NK-92 treated with Interleukin-12 subunit alpha and Interleukin-12 subunit beta, amount 100 ng/mL, for 24 hours (cell line): ENCODE results near the gene SLC25A22.

Experiments
- DNase-seq: peaks from one replicate; lab custom pipeline; 2025; lab: John Stamatoyannopoulos, UW

Gene SLC25A22

GRCh38 chr11:788953-789940 is 8.8 kb downstream of the SLC25A22 start:
- no peak for DNase-seq

DNA sequence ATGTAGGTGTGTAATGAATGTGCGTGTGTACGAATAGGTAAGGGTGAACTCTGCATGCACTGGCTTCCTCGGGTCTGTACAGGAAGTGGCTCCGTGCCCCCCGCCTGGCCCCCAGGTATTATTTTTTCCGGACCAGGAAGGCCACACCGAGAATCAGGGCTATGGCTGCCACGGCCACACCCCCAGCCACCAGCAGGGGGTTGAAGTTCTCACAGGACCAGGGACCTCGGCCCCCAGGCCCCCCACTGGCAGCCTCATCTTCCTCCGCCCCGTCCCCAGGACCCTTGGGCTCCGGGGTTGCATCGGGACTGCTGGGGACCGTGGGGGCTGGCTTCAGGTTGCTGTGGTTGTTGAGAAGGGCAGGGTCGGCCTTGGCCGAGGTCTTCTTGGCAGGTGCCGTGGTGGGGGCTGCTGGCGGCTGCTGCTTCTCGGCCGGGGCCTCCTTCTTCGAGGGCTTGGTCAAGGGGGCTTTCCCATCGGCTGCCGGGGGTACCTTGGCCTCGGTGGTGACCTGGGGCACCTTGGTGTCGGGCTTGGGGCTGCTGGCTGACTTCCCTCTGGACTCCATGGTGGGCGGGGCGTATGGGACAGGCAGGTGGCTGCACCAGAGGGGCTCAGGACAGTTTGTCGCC is 10.0 kb downstream of the SLC25A22 start:
- DNase-seq, result no peak

GRCh38 chr11:787084-787675 is 10.9 kb downstream of the SLC25A22 start:
- no peak for DNase-seq

GRCh38 chr11:786235-787083 is 11.6 kb downstream of the SLC25A22 start:
- no peak for DNase-seq

DNA sequence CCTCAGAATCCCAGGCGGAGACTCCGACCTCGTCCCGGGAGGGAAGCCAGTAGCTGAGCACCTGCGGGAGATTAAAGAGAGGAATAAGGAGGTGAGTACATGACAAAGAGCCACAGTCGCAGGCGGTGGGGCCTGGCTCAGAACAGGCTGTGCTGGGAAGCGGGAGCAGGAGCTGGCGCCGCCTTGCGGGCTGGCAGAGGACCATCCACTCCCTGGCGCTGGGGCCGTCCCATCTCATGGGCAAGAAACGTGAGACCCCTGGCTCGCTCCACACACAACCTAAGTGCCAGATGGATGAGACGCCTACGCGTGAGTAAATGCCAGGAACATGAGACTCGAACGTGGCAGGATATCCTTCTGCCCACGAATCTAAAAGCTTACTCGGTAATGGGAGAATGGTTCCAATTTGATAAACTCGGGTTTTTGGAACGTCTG is 14.5 kb downstream of the SLC25A22 start:
- DNase-seq, result no peak

GRCh38 chr11:782264-783174 is 15.6 kb downstream of the SLC25A22 start:
- DNase-seq, result no peak

DNA sequence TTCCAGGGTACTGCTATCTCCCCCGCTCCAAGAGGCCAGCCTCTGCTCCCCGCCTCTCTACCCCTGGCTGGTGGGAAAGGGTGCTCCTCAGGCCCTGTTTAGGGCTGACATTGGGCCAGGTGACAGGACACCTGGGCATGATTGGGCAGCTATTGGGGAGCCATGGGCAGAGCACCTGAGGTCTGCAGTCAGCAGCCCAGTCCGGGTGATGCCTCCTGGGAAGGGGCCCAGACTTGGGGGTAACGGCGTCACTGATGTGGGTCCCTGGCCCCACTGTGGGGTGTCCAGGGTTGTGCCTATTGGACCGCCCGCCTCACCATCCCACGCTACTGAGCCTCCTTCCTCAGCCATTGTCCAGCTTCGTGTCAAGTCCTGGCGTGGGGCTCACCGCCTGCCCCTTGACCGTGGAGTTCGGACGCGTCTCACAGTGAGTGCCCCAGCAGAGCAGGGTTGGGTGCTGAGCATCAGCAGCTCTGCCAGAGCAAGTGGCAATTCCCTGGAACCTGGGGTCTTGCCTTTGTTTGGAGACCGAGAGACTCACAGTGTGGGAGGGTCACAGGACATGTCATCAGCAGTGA is 18.0 kb downstream of the SLC25A22 start:
- DNase-seq, result no peak

DNA sequence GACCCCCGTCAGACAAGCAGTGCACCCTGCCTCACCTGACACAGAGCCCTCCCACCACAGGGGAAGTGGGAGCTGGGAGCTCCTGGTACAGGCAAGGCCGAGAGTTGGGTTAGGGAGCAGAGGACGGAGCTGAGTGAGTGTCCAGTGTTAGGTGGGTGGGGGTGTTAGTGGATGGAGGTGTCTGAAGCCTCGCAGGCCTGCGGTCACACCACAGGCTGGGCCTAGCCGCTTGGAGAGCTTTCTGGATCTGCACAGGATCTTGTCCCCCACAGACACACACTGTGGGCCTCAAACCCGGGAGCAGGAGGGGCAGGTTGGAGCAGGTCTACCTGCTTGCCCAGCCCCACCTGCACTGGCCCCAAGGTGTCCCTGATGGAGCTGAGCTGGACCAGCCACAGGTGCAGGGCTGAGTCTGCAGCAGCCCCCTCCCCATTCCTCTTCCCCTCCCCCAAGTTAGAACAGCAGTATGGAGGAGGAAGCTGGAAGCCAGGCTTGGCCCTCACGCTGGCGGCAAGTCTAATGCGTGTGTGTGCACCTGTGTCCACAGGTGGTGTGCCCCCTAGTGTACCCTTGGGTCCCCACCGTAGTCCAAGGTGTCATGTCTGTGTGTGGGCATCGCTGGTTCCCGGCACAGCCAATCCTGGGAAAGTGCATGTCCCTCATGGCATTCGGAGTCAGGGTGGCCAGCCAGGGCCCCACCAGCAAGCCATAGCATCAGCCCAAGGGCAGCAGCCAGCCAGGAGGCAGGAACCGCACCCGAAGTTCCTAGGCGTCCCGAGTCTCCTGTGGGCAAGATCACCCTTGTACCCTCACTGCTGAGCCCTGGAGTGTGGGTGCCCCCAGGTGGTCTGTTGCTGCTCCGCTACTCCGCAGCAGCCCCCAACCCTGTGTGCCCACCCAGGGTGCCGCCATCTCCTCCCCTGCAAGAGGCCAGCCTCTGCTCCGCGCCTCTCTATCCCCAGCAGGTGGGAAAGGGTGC is 18.8 kb downstream of the SLC25A22 start:
- no peak for DNase-seq

DNA sequence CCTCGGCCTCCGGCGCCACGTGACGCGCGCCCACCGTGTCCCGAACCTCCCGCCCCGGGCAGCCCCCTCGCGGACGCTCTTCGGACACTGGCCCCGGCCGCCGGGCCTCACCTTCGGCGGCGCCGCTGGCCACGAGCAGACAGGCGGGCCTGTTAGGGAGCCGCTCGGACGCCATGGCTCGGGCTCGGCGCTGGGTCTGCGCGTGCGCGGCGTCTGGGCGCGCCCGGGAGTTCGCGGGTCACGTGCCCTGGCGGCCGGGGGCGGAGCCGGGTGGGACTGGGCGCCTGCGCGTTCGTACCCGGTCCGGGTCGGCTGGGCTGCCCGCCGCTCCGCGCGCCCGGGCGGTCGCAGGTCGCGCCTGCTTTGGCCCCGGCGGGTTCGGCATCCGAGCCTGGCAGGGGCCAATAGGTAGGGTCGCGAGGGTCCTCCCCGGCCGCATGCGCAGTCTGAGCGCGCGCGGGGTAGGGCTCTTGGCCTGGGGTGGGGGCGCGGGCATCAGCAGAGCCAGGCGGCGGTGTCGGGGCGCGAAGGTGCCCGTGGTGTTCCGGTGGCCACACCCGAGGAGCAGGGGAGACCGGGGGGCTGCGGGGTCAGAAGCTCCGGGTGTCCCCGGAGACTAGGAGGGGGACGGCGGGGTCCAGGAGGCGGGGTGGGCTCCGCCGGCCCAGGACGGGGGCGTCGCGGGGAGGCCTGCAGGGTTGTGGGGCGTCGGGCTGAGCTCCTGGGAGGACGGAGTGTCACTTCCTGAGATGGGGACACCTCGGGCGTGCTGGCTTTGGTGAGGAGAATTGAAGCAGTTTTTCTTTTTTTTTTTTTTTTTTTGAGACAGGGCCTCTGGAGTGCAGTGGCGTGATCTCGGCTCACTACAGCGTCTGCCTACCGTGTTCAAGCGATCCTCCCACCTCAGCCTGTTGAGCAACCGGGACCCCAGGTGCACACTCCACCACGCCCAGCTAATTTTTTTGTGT is 20.5 kb downstream of the SLC25A22 start, which contains the start of gene GATD1:
GATD1 (minus strand) TSS at position 200 of the 968 bp plus-strand sequence; CDS start at position 175, 25 bp downstream.
- DNase-seq, result peak; percentile 89

DNA sequence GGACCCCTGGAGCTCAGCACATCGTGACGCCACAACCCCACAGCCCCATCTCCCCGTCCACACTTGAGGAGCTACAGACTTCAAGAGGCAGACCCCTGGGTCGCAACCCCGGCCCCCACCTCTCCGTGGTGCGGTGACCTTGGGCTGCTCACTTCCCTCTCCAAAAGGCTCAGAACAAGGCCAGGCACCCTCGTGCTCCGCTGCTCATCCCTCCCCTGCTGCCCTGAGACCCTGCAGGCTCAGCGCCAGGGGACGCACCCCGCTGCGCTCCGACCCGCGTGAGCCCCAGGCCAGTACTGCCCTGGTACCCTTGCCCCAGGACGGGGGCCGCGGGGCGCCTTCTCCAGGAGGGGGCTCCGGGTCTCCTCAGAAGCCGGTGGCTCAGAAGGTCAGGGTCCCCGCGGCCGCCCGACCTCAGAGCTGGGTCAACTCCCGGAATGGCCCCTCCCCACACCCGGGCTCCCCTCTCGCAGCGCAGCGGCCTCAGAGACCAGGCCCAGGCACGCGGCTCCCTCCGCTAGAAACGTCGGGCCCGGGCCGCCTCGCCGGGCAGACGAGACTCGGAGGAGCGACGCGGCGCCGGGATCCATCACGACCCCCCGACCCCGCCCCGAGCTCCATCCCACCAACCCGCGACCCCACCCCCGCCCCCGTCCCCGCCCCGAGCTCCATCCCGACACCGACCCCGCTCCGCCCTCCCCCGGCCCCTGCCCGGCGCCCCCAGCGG is 21.4 kb downstream of the SLC25A22 start:
- DNase-seq, result peak; percentile 66

DNA sequence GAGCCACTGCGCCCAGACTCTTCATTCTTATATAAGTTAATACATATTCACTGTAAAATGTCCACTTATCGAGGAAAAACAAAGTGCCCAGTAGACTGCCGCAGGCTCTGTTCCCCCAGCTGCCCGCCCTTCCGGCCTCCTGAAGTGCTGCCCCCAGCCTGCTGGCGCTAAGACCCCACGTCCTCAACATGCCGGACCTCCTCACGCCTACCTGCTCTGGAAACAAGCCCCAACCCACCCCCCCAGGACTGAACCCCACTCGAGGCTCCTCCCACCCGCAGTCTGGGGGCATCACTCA is 21.9 kb downstream of the SLC25A22 start:
- no peak for DNase-seq

DNA sequence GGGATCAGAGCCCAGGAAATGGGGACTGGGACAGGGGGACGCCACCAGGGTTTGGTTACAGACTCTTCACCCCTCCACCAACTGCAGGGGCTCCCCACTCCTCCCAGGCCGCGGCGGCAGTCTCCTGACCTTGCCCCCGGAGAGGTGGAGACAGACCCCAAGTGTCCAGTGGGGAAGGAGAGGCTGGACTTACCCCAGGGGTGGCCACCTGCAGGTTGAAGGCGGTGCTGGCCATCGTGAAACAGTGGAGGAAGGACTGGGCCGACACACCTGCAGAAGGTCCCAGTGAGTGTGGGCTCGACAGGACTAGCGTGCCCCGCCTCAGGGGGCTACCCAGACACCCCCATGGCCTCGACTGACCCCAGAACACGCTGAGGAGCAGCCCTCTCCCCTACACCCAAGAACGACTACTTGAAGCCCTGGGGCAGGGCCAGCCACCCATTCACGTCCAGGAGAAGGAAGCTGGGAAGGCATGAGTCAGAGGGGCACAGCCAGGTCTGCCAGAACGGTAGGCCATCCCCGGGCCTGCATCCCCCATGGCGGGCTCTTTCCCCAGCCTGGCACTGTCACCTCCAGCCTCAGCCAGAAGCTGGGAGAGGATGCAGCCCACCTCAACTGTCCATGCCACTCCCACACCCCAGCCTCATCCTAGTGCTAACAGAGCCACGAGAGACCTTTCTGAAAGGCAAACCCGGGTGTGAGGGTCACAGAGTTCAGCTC is 23.0 kb downstream of the SLC25A22 start:
- DNase-seq, result no peak

DNA sequence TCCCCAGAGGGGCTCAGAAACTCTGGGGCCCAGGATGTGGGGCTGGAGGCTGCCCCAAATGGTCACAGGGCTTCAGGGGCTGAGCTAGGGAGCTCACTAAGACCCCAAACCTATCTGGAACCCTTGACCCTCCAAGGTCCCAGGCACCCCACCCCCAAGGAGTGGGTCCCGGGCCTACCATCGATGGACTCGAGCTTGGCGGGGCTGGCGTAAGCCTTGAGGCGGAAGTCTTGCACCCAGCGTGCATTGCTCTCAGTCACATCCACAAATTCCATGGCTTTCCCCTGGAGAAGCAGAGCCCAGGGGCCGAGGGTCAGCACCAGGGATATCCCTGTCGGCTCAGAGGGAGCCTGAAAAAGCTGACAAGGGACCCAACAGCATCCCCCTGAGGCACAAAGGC is 24.3 kb downstream of the SLC25A22 start:
- no peak for DNase-seq

GRCh38 chr11:773425-773824 is 24.7 kb downstream of the SLC25A22 start:
- DNase-seq, result no peak

GRCh38 chr11:772429-773390 is 25.4 kb downstream of the SLC25A22 start:
- no peak for DNase-seq
